ENCODE measurements around the gene TEAD1.

Gene TEAD1

DNA sequence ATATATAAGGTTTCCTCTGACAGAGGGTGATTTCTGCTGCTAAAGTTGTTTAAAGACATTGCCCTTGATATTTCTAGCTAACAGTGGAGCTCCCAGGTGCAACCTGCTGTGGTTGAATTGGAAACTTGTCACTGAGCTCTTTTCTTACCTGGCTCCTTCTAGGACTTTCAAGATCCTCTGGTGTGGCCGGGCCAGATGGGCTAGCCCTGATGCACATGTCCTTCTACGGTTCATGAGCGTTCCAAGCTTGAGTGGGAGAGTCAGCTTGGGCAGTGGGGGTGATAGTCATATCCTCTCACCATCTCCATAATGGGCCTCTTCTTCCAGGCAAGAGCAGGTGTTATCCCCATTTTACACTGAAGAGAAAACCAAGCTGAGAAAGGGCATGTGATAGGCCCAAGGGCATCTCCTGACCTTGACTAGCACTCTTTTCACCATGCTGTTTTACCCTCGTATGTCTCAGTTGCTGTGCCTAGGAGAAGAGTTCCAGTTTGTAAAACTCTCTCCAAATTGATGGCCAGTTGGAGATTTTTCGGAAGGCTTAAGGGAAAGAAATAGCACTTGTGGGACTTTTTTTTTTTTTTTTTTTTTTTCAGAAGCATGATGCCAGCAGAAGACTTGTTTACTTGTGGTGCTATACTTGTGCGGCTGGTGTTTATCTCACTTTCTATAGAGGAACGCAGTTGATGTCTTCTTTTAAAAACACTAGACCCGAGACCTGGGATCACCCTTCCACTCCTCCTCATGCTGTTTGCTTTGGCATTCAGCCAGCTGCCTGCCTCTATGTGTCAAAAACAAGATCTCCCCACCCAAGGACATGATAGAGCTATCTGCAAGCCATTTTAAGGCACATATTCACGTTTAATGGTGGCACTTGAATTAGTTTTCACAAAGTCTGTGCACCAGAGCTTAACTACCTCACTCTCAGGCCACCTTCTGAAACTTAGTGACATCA lies 32.6 kb downstream of the TEAD1 start:
- FAIRE-seq (no peak), DNase-seq (ENCODE audit: low spot score) (no peak)

DNA sequence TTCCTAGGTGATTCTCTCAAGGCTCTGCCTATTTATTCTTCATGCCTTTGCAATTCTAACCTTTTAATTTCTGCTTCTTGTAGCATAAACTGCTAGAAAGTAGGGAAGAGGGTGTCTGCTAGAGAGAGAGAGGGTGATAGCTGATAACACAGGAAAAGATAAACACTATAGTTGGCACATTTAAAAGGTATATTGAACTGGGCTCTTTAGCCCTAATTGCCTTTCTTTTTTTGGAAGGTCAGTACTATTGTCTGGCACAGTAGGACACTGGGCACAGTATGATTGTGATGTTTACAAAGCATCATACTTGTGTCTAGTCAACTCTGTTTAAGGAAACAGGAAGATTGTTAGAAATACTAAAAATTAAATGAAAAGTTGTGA lies 33.3 kb downstream of the TEAD1 start:
- DNase-seq (ENCODE audit: low spot score), result no peak
- no peak for FAIRE-seq

DNA sequence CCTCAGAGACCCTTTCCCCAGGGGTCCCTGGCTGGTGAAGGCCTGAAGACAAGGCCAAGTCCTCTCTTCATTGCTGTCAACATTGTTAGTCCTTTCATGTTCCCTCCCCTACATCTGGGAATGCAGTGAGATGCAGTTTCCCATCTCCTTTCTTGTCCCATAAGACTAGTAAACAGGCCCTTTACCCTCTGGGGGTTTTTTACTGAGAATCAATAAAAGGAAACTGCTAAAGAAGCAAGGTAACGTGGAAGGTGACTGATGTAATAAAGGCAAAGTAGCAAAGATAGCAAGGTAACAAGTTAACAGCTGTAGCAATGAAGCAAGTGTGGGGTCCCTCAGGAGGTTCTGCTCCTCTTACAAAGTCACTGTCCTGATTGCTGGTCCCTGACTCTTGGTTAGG lies 37.3 kb downstream of the TEAD1 start:
- FAIRE-seq, result no peak

DNA sequence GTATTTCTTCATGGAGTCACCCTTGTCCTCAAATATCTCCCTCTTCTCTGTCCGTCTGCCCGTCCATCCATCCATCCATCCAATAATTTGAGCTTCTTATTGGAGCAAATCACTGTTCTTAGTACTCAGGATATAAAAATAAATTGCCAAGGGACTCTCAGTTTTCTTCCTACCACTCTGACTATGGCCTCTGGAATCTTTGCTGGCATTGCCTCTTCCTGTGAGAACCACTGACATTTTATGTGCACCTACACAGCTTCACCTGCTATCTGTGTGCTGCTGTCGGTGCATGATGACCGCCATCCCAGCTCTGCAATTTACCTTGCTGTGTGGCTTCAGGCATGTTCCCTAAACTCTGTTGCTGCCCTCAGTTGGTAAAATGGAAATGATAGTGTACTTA lies 37.9 kb downstream of the TEAD1 start:
- FAIRE-seq, result no peak

More for the DNA sequence above, 37.3 kb downstream of the TEAD1 start:
- no peak for DNase-seq (ENCODE audit: low spot score)

DNA sequence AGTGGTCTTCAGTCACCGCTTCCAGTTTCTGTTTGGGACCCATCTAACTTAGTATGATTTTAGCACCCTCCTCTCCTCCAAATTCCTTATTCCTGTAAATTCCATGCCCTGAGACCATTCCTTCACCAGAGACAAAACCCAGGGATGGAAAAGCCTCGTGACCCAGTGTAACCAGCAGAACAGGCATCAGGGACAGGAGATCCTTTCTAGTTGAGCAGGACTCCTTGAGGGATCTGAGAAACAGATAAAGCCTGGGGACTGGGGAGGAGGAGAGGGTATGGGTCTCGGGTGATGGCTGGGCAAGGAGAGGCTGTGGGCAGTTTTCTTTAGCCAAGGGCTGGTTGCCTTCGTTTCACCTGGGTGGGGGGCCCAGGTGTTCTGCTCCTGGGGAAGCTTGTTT lies 40.9 kb downstream of the TEAD1 start:
- no peak for FAIRE-seq

More for the DNA sequence above, 37.9 kb downstream of the TEAD1 start:
- no peak for DNase-seq (ENCODE audit: low spot score)

DNA sequence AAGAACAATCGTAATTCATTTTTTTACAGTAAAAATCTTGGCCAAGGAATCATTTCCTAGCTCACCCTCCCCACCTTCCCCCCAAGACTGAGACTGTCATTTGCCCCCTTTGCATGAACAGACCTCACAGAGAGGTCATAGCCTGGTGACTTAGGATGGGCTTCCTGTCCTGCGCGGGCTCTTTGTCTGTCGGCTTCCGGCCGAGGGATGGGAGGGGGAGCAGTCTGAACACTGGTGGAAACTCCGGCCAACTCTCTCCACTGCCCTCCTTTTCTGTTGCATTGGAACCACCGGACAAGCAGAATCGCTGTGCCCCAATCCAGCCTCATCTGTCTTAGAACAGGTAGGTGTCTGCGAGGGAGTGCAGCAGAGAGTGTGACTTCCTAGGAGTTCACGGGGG lies 41.7 kb downstream of the TEAD1 start:
- DNase-seq (ENCODE audit: low spot score) (no peak), FAIRE-seq (no peak)

More for the DNA sequence above, 40.9 kb downstream of the TEAD1 start:
- no peak for DNase-seq (ENCODE audit: low spot score)

DNA sequence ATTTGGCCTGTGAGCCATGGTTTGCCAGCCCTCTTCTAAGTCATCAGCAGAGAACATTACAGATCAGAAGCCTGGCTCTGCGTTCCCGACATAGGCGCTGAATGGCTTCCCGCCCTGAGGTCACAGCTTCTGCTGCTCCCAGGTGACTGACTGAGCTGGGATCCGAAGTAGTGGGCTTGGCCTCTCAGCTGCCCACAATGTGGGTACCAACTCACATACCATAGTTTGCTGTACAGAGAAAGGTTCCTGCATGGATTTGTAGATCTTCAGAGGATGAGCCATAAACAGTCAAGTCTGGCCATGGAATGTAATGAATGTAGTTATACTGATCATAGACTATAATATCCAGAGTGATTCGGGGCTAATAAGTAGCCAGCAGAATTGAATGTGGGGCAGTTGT lies 42.6 kb downstream of the TEAD1 start:
- DNase-seq (ENCODE audit: low spot score), result no peak
- no peak for FAIRE-seq

DNA sequence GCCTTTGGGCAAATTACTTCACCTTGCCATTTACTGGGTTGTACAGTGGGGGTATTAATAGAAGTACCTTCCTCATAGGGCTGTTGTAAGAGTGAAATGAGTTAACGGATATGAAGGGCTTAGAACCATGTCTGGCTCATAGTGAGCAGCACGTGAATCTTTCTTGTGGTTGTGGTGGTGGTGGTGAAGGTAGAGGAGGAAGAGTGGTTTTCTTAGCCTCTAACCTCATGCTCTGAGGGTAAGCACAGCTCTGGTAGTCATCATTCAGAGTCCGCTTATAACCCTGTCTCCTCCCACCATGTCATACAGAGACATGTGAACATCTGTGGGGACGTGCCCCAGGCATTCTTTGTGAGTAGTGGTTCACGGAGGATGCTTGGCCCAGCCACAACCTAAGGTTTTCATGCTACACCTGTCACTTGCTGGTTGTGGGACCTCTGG lies 43.6 kb downstream of the TEAD1 start:
- no peak for FAIRE-seq
- no peak for DNase-seq (ENCODE audit: low spot score)

DNA sequence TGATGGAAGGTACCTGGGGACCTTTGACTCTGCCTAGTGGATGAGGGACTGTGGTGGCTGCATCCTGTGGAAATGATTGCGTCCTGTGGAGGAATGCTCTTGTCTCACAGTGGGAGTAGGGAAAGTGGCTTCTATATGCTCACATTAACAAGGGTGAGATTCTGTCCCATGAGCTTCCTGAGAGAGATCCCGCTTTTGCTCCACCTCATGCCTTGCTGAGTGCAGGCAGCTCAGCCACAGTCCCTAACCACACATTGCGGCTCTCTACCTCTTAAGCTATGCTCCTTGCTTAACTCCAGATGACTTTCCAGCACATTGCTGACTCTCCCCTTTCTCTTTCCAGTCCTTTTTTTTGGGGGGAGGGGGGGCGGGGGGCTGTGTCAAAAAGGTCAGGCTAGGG lies 45.0 kb downstream of the TEAD1 start:
- no peak for FAIRE-seq
- no peak for DNase-seq (ENCODE audit: low spot score)

DNA sequence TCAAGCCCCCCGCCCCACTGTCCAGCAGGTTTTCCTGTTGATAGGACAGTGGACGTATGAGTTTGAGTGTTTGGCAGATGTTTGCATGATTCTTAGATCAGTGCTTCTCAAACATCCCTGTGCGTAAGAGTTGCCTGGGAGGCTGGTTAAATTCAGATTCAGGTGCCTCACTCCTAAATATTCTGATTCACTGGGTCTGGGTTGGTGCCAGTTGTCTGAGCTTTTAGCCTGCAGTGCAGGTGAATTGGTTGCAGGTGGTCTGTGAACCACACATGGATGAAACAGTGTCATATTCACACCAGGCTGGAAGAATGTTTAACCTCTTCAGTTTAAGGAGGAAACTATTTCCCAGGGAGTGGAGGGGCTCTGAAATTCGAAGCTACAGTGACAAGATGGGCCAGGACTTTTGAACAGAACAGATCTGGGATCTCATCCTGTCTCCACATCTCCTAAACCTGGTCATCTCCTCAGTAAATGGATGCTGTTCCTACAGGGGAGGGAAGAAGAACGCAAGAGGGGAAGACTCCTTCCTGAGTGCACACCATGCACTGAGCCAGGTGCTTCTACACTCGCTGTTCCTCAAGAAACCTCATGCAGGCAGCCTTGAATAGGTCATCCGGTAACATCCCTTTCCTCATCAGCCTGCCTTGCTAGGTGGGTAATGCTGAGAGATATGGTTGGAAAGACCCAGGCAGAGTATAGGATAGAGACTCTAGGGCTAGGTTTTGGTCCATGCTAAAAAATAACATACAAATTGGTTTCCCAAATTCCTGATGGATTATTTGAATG lies 47.8 kb downstream of the TEAD1 start:
- DNase-seq (ENCODE audit: low spot score) (no peak), FAIRE-seq (no peak)

DNA sequence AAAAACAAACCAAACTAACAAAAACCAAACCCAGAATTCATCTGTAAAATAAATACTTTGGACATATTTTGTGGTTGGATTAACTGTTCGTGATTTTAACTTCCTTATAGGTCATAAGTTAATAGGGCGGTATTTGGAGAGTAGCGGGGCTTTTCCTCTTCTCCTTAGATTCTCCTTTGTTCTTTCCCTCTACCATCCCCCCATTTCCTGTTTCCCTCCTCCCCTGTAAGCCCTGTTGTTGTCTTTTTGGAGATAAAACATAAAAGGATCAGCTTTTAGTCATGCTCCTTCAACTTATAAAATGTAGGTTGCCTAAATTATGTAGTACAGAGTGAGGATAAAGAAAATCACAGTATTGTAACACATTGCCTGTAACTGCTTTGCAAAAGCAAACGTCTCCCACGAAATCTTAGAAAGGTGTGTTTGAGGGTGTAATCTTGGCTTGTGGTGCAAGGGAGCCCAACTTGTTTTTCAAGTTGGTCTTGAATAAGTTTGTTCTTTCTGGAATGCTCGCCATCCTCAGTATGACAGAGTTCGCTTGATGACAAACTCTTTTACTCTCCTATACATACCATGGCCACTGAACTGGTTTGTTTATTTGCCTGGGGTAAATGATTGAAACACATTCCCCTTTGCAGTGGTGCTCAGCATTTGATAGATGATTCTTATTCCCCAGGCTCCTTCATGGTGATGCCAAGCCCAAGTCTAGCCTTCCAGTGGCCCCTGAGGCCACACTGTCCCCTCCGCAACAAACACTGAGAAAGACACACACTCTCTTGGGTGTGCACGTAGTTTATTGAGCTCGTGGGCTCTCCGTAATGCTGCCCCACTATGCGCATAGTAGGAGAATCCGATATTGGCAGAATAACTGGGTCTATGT lies 49.4 kb downstream of the TEAD1 start:
- no peak for FAIRE-seq
- no peak for DNase-seq (ENCODE audit: low spot score)

DNA sequence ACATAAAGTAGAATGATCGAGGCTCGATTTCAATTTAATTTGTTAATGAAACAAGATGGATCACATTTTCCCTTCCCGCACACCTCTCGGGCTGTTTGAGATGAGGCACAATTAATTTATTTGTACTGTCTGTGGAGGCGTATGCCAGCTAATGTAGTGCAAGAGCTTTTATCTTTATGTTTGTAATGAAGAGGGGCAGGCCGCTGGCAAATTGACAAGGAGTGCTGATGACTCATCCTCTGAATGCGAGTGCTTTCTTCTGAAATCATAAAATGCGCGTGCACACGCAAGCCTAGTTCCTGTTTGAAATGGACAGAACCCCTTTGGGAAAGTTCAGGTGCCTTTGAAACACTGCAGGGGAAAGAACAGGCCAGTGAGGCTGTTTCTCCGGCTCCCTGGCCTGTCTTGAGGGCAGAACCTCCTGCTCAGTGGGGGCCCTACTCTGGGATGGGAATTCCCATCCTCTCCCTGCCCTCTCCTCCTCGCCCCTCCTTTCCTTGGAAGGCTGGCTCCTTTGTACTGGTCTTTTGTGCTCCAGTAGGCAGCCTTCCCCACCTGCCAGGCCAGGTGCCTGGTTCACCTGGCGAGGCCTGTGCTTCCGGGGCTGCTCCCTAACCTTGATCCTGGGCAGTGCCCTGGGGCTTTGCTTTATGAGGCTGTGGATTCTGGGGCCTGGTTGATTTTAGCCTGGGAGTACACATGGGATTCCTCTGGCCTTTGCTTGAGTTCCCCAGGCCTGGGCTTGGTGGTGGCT lies 50.3 kb downstream of the TEAD1 start:
- peak; percentile 83 for DNase-seq (ENCODE audit: low spot score)
- FAIRE-seq, result no peak

DNA sequence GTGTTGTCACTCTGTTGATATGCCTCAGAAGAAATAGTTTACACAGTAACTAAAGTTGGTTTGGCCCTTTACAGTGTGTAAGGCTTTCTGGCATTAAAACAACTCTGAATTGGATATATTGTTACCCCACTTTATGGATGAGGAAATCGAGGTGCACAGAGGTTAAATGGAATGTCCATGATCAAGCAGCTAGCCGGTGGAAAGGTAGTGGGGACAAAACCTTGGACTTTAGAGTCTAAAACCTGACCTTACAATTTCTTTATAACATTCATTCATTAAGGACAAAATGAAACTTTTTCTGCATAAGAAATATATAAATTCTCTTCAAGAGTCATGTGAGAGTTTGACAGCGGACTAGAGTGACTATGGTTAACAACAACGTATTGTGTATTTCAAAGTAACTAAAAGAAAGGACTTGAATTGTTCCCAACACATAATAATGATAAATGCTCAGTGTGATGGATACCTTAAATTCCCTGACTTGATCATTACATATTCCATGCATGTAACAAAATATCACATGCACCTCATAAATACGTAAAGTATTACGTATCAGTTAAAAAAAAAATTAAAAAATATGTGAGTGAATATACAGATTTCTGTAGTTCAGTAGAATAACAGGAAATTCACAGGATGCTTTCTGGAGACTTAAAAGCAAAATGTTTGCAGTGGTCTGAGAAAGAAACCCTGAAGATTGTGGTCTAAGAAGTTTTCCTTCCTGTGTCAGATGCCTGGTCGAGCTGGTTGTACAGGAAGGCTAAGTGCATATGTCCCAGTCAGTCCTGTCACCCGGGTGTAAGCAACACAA lies 51.0 kb downstream of the TEAD1 start:
- DNase-seq (ENCODE audit: low spot score) (no peak), FAIRE-seq (no peak)

DNA sequence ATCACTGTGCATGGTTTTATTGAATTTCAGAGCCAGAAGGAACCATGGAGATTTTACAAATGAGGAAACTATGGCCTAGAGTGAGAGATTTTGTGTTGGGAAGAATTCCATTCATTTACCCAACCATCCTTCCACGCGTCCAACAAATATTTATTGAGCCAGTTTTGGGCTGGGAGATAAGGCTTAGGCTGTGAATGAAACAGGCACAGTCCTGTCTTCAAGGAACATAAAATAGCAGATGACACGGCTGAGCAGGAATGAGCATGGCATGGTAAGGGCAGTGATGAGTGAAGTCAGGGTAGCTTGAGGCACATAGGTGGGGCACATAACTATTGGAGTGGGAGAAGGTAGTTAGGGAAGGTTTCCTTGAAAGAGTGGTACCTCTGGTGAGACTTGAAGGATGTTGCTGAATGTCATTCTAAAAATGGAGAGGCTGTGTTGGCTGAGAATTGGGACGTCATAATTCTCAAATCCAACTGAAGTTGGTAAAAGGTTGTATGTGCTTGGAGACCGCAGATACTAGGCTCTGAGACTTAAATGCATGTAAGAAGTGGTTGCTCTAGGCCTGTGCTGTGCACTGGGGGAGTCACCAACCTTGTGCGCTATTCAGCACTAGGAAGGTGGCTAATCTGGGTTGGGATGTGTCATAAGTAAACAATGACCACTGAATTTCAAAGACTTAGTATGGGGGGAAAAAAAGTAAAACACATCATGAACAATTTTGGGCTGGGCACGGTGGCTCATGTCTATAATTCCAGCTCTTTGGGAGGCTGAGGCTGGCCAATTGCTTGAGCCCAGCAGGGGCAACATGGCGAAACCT lies 51.9 kb downstream of the TEAD1 start:
- DNase-seq (ENCODE audit: low spot score), result no peak
- no peak for FAIRE-seq

DNA sequence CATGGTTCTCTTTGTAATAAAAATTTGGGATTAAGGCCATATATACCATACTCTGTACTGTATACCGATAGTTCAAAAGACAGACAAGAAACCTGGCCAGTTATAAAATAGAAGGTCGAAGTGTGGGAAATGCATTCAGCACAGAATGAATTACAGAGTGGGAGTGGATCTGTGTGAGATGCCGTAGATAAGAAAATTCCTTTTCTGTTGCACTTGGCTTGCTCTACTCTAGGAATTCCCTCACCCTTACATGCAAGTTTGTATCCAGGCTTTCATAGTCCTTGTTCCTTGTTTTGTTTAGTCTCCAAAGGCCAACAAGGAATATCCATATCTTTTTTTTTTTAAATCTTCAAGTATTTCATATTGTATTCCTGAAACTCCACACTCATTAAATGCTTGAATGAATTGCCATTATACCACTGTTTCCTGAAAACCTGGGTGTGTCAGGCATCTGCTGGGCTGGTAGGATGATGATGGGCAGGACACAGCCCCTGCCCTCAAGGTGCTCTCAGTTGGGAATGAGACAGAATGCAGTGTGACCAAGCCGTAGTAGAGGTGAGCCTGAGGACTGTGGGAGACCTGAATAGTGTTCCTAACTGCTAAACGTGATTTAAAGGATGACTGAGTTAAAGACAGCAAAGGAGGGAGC lies 53.5 kb downstream of the TEAD1 start:
- DNase-seq (ENCODE audit: low spot score) (no peak), FAIRE-seq (no peak)

DNA sequence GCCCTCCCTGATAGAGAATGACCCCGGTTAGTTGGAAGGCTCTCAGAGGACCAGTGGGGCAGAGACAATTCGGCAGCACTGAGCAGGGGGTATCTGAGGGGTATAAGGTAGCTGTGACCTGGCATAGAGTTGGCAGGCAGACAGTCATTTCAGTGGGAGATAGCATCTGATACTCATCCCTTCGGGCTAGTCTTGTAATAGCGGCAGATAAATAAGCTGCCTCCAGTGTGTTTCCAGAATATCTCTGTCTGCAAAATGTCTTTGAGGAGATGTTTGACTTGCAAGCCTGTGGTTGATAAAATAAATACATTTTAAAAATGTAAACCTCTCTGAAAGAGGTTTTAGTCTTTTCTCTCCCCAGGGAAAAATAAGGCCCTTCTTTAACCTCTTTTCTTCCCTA lies 54.2 kb downstream of the TEAD1 start:
- no peak for FAIRE-seq
- DNase-seq (ENCODE audit: low spot score), result no peak

DNA sequence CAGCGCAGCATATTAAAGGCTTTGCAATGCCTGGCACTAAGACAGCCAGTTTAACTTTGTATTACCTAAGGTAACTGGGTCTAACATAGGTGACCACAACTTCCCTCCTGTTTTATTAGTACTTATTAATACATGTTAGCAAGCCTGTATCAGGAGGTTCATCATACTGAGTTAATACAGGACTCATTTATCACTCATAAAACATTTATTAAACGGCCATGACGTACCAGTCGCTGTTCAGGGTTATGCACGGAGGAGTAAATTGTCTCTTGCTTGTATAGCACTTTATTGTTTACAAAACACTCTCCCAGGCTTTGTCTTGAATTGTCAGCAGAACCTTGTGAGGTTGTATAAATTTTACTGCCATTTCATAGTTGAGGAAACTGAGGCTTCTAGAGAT lies 55.7 kb downstream of the TEAD1 start:
- FAIRE-seq (no peak), DNase-seq (ENCODE audit: low spot score) (no peak)

DNA sequence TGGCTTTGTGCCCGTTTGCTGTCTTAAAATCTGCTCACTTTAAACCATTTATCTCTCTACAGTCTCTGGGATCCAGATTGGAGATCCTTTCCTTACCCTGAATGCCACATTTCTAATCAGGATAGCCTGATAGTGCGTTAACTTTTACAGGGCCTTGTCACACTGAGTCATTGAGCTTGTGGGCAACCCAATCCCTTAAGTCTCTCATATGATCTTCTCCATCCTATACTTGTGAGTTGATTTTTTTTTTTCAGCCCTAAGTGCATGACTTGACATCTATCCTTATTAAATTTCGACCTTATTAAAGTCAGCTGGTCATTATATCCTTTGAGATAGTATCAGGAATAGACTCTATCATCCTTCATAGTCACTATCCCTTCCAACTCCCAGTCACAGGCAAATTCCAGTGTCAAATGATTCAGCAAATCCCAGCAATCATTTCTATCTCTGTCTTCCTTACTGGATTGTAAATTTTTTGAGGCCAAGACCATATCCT lies 57.7 kb downstream of the TEAD1 start:
- no peak for FAIRE-seq
- no peak for DNase-seq (ENCODE audit: low spot score)
